Hepatocyte (in vitro differentiated cells): ENCODE data around the gene LDAH. TPM values are rescaled to one million over a fixed set of nuclear protein-coding genes. Genes with fewer than 3 reads are reported as not detected.

Source experiments
- DNase-seq: peaks from one replicate; pipeline ENCODE4 v3.0.0-alpha.2; 2016; ENCODE audit warnings: low spot score
- H2AFZ ChIP-seq: fragments of 200-600 bp; sonication (generic); 2 replicates; pipeline ENCODE4 v1.6.0; 2016; ENCODE audit warnings: antibody characterized with exemption, mild to moderate bottlenecking
- H3K27ac ChIP-seq: fragments of 200-600 bp; sonication (generic); 2 replicates; pipeline ENCODE4 v1.5.1; 2016; ENCODE audit warnings: mild to moderate bottlenecking
- H3K27me3 ChIP-seq: fragments of 200-600 bp; sonication (generic); 2 replicates; pipeline ENCODE4 v1.6.1; 2016
- H3K36me3 ChIP-seq: fragments of 200-600 bp; sonication (generic); replicated peaks from 2 replicates; pipeline ENCODE4 v1.5.1; 2016; ENCODE audit warnings: low read depth; ENCODE audit not compliant: insufficient read depth
- H3K4me1 ChIP-seq: fragments of 200-600 bp; sonication (generic); 2 replicates; pipeline ENCODE4 v1.5.1; 2016; ENCODE audit warnings: mild to moderate bottlenecking, moderate library complexity; ENCODE audit not compliant: insufficient read depth
- H3K4me2 ChIP-seq: fragments of 200-600 bp; sonication (generic); 2 replicates; pipeline ENCODE4 v1.6.0; 2016
- H3K4me3 ChIP-seq: fragments of 200-600 bp; sonication (generic); 2 replicates; pipeline ENCODE4 v1.5.1; 2016; ENCODE audit warnings: mild to moderate bottlenecking
- H3K79me2 ChIP-seq: fragments of 200-600 bp; sonication (generic); 2 replicates; pipeline ENCODE4 v1.6.0; 2017; ENCODE audit warnings: mild to moderate bottlenecking
- H3K9me2 ChIP-seq: fragments of 200-600 bp; sonication (generic); replicated peaks from 2 replicates; pipeline ENCODE4 v1.6.0; 2017; ENCODE audit warnings: mild to moderate bottlenecking; ENCODE audit not compliant: insufficient read depth
- H3K9me3 ChIP-seq: fragments of 200-600 bp; sonication (generic); 2 replicates; pipeline ENCODE4 v1.5.1; 2016; ENCODE audit warnings: low read depth, mild to moderate bottlenecking
- H4K20me1 ChIP-seq: fragments of 200-600 bp; sonication (generic); 2 replicates; pipeline ENCODE4 v1.6.0; 2016; ENCODE audit warnings: mild to moderate bottlenecking; ENCODE audit not compliant: insufficient read depth, poor library complexity, severe bottlenecking
- EZH2 ChIP-seq: fragments of 200-600 bp; sonication (generic); IDR thresholded peaks from 2 replicates; pipeline ENCODE4 v1.6.1; 2016; ENCODE audit warnings: antibody characterized with exemption, mild to moderate bottlenecking, borderline replicate concordance
- EZH2phosphoT487 ChIP-seq: fragments of 200-600 bp; sonication (generic); IDR thresholded peaks from one replicate; pipeline ENCODE4 v1.6.1; 2018; ENCODE audit warnings: antibody characterized with exemption, mild to moderate bottlenecking, low read depth, moderate library complexity; ENCODE audit not compliant: unreplicated experiment, severe bottlenecking
- WGBS: methylation state at CpG from one replicate; pipeline ENCODE4 v1.1.6; 2016; ENCODE audit warnings: low lambda C conversion rate; ENCODE audit errors: missing lambda C conversion rate; 5-methylcytosine and 5-hydroxymethylcytosine counted together
- polyA plus RNA-seq: library from polyadenylated mRNA; unstranded; fragments of >200 nt; fragmentation: Nextera tagmentation; extraction: Ambion mirVana; gene quantifications from 2 replicates; pipeline ENCODE4 v1.2.1, GENCODE V29; 2016
- total RNA-seq: library from RNA; depleted of rRNA; stranded (reverse); fragments of >200 nt; gene quantifications from 2 replicates; pipeline ENCODE4 v1.2.3, GENCODE V29; 2014
- TF ChIP-seq, protein P1 (sequence below): fragments of 200-600 bp; sonication (generic); IDR thresholded peaks from 2 replicates; pipeline ENCODE4 v1.5.1; 2016; ENCODE audit warnings: antibody characterized with exemption, mild to moderate bottlenecking; ENCODE audit not compliant: poor library complexity

LDAH gene
- total and polyA plus RNA-seq, 2 experiments from 2014 or later = 15.2 to 27.8 TPM

DNA sequence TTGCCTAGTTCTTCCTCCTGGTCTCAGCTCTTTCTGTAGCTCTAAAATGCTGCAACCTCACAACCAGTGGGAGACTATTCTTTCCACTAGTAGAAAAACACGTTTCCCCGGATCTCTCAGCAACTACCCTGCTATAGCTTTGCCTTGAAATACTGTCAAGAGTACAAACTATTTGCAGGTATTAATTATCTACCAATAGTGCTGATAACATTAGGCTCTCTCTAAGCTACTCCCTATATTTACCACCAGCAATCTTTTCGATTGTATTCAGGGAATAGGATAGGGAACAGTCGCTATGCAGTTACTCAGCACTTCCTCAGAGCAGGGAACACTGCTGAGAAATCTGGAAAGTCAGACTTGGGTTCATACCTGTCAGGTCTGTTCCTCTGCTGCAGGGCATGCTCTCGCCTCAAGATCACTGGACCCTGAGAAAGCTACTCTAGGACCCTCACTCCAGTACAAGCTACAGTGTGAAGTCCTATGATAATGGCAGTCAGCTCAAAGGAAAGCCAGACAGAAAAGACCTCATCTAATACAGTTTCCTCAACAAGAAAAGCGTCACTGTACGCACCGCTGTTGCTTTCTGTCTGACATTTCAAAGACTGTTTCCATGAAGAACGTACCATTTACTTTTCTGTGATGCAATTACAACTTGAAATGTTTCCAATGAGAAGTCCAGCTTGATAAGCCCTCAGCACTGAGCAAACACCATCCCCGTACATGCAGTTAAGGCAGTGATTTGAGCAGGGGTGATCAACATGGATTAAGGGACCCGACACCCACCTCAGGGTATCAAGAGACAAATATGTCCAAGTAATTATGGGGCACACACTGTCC lies 133.3 kb downstream of the LDAH start:
- H3K4me1 ChIP-seq = peaks cover 5% of the 10 kb centered on the region

DNA sequence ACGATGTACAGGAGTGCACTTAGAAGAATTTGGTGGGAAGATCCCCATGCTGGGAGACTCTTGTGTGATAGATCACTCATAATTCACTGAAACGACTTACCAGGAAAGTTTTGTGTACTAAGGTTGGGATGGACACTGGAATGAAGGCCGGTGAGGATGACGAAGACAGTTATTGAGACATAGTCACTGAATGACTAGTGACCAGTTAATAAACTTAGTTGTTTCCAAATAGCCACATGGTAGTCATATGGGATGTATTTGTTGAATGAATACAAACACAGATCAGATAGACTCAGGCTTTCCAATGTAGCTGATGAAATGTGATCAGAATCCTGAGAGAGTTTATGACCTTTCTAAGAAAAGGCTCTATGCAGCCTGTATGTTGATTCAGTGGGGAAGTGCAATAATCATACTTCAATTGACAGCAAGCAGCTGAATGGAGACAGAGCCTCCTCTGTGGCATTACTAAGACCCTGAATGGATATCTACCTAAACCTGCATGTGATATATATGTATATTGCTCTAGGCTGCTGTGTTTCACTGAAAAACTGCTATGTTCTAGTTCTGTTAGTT lies 135.6 kb downstream of the LDAH start:
- no peaks in the 10 kb centered on the region for H3K36me3 ChIP-seq

More for the DNA sequence above, 133.3 kb downstream of the LDAH start:
- Histone ChIP-seq H3K9me2 (no peaks in the 10 kb centered on the region), H3K27ac (peak overlapping the region; percentile 75), H4K20me1 (no peaks in the 10 kb centered on the region), H3K27me3 (no peaks in the 10 kb centered on the region), H3K4me3 (peak overlapping the region; percentile 10), H3K79me2 (no peaks in the 10 kb centered on the region), H3K4me2 (peak overlapping the region; percentile 70), H3K9me3 (no peaks in the 10 kb centered on the region), H3K36me3 (no peaks in the 10 kb centered on the region), H2AFZ (no peak overlapping the region)
- WGBS = 56% methylated on average over 11 of the region's 11 CpGs
- DNase-seq = no peak
- TF ChIP-seq, protein P1, sequence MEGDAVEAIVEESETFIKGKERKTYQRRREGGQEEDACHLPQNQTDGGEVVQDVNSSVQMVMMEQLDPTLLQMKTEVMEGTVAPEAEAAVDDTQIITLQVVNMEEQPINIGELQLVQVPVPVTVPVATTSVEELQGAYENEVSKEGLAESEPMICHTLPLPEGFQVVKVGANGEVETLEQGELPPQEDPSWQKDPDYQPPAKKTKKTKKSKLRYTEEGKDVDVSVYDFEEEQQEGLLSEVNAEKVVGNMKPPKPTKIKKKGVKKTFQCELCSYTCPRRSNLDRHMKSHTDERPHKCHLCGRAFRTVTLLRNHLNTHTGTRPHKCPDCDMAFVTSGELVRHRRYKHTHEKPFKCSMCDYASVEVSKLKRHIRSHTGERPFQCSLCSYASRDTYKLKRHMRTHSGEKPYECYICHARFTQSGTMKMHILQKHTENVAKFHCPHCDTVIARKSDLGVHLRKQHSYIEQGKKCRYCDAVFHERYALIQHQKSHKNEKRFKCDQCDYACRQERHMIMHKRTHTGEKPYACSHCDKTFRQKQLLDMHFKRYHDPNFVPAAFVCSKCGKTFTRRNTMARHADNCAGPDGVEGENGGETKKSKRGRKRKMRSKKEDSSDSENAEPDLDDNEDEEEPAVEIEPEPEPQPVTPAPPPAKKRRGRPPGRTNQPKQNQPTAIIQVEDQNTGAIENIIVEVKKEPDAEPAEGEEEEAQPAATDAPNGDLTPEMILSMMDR = no peak
- no peak for TF ChIP-seq EZH2

DNA sequence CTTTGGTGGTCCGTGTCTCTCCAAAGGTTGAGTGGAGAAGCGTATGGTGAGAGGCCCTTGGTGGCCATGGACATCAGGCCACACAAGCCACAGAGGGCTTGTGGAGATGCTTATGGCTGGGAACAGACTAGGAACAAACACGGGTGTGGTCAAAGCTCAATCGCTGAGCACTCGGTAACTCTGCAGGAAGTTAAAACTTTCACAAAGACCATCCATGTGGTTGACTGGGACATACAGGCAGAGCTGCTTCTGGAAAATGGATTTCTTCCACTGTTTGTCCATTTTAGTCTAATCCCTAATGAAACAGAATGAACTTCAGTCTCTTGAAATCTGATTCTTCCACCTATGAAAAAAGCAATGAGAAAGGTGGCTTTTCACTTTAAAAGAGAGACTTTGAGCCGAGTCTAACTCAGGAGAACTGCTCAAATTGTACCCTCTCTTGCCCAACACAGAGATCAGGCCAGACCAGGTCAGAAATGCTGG lies 138.3 kb downstream of the LDAH start:
- no peak for DNase-seq
- H3K79me2 ChIP-seq = no peaks in the 10 kb centered on the region
- 89% methylated on average over 6 of the region's 6 CpGs for WGBS
- no peaks in the 10 kb centered on the region for H3K36me3 ChIP-seq
- no peaks in the 10 kb centered on the region for H3K9me3 ChIP-seq
- H3K4me1 ChIP-seq = no peaks in the 10 kb centered on the region
- no peak overlapping the region for H2AFZ ChIP-seq
- H3K9me2 ChIP-seq = no peaks in the 10 kb centered on the region
- H3K4me2 ChIP-seq = no peak overlapping the region
- TF ChIP-seq EZH2 = no peak
- H3K27me3 ChIP-seq = no peaks in the 10 kb centered on the region
- H3K4me3 ChIP-seq = no peak overlapping the region
- H4K20me1 ChIP-seq = no peaks in the 10 kb centered on the region
- H3K27ac ChIP-seq = no peak overlapping the region

More for the DNA sequence above, 135.6 kb downstream of the LDAH start:
- H3K4me3 ChIP-seq = no peak overlapping the region
- H3K4me2 ChIP-seq = no peak overlapping the region
- TF ChIP-seq, protein P1 = no peak
- TF ChIP-seq EZH2phosphoT487 (no peak), EZH2 (no peak)
- no peak for DNase-seq
- H3K4me1 ChIP-seq = peaks cover 5% of the 10 kb centered on the region
- H4K20me1 ChIP-seq = no peaks in the 10 kb centered on the region
- no peak overlapping the region for H3K27ac ChIP-seq
- H2AFZ ChIP-seq = no peak overlapping the region
- no peaks in the 10 kb centered on the region for H3K9me2 ChIP-seq
- WGBS = 95% methylated on average over 4 of the region's 4 CpGs
- H3K27me3 ChIP-seq = no peaks in the 10 kb centered on the region
- no peaks in the 10 kb centered on the region for H3K9me3 ChIP-seq
- H3K79me2 ChIP-seq = no peaks in the 10 kb centered on the region

DNA sequence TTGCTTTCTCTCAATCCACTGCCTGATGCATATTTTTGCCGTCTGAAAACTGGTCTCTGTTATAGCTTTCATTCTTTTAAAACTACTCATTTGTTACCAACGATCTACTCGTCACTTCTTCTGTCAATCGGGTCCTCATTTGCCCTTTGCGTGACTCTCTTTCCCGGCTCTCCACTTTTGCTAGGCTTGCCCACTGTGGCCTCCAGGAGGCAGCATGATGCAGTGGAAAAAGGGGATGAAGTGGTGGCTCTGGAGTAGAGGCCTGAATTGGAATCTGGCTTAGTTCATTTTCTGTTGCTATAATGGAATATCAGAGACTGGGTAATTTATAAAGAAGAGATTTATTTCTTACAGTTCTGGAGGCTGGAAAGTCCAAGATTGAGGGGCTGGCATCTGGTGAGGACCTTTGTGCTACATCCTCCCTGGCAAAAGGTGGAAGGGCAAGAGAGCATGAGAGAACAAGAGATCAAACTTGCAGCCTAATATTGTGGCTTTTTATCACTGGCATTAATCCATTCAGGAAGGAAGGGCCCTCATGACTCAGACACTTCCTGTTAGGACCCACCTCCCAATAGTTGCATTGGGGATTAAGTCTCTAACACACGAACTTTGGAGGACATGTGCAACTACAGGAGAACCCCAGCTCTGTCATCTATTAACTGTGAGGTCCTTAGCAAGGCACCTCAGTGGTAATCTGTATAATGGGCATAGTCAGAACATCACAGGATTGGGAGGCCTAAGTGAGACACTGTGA lies 140.6 kb downstream of the LDAH start:
- H3K4me2 ChIP-seq = no peak overlapping the region
- no peaks in the 10 kb centered on the region for H3K36me3 ChIP-seq
- TF ChIP-seq, protein P1 = peak; percentile 56
- TF ChIP-seq EZH2phosphoT487 = no peak
- WGBS = 73% methylated on average over 7 of the region's 7 CpGs
- H3K9me3 ChIP-seq = no peaks in the 10 kb centered on the region
- DNase-seq = no peak
- no peak overlapping the region for H3K27ac ChIP-seq
- no peaks in the 10 kb centered on the region for H3K27me3 ChIP-seq
- no peaks in the 10 kb centered on the region for H3K9me2 ChIP-seq
- H3K4me3 ChIP-seq = no peak overlapping the region
- H3K4me1 ChIP-seq = no peaks in the 10 kb centered on the region
- no peaks in the 10 kb centered on the region for H4K20me1 ChIP-seq
- H2AFZ ChIP-seq = no peak overlapping the region
- H3K79me2 ChIP-seq = no peaks in the 10 kb centered on the region
